Measurements from ENCODE around the gene TBC1D3K. TPM values are rescaled to one million over a fixed set of nuclear protein-coding genes. Genes with fewer than 3 reads are reported as not detected.
"Not testable (repeated sequence)": the region's sequence is repeated elsewhere in the genome, so short reads cannot be mapped to it uniquely, and the experiment has no call there.

TBC1D3K gene
- total RNA-seq: not detected in 2 replicates

DNA sequence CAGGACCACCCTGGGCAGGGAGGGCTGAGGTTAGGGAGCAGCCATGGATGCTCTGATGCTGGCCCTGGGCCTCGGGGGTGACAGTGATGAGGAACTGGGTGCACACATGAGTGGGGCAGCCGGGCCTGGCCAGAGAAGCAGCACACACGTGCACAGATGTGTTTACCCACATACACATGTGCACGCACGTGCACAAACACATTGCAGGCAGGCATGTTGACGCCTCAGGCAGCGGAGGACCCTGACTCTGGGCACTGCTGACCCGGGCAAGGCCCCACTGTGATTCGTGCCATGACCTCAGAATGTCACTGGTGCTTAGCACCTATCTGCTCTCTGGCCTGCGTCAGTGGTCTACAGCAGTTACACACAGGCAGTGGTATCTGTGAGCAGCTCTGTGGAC lies at the start of gene TBC1D3K:
Gene TBC1D3K, plus strand, starts transcription at position 301 of the 400 bp plus-strand sequence. CDS start 1,585 bp downstream, outside the sequence.
- intact Hi-C loops (cut with micrococcal nuclease): not testable (repeated sequence)

DNA sequence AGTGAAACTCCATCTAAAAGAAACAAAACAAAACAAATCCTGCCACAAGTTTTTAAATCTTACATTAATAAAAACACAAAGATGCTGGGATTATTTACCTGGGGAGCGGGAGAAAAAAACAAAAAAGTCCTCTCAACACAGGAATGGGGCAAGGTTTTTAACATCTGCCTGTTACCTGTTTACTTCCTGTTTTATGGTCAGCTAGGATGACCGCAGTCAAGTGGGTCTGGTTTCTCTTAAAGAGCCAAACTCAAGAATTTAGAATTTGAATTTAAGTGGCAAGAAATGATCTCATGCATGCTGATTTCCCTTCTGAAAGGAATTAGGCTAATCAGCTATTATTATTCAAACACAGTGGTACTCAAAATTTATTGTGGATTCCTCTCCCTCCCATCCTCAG lies 39.7 kb upstream of the TBC1D3K start:
- intact Hi-C loops (cut with micrococcal nuclease): no loop called here

DNA sequence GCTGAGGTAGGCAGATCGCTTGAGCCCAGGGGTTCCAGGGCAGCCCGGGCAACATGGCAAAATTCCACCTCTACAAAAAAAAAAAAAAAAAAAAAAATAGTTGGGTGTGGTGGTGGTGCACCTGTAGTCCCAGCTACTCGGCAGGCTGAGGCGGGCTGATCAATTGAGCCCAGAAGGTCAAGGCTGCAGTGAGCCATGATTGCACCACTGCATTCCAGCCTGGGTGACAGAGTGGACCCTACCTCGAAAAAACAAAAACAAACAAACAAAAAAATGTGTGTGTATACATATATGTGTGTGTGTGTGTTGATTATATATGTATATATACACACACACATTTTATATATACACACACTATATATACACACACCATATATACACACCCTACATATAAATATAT lies 39.1 kb upstream of the TBC1D3K start:
- intact Hi-C loops (cut with micrococcal nuclease): no loop called here

DNA sequence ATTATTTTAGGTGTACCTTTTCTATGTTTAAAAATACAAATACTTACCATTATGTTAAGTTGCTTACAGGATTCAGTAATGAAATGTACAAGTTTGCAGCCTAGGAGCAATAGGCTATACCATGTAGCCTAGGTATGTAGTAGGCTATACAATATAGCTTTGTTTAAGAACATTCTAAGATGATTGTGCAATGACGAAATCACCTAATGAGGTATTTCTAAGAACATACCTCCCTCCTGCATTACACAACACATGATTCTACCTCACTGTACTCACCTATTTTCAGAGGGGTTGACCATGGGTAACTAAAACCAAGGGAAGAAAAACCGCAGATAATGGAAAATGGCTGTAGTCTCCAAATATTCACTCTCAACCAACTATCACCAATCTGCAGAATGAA lies 35.3 kb upstream of the TBC1D3K start:
- intact Hi-C loops (cut with micrococcal nuclease): no loop called here

DNA sequence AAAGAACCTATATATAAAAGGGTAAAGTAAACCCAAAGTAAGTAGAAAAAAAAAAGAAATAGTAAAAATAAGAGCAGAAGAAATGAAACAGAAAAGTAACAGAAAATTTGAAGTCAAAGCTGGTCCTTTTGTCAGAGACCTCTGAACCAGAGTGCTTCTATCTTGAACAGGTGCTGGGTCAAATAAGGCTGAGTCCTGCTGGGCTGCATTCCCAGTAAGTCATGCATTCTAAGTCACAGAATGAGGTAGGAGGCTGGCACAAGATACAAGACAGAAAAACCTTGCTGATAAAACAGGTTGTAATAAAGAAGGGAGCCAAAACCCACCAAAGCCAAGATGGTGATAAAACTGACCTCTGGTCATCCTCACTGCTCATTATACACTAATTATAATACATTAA lies 27.3 kb upstream of the TBC1D3K start:
- intact Hi-C loops (cut with micrococcal nuclease): not testable (repeated sequence)

Other genes starting within 250 kb of the TBC1D3K start
- gene HNF1B, start 179.4 kb upstream of the TBC1D3K start, total RNA-seq: 1.6 and 1.8 TPM in 2 replicates
- gene TBC1D3L, start 64.6 kb downstream of the TBC1D3K start, total RNA-seq: 19.9 and 22.2 TPM in 2 replicates
- gene TBC1D3D, start 79.6 kb downstream of the TBC1D3K start, total RNA-seq: 0.80 and 1.8 TPM in 2 replicates
- gene TBC1D3C, start 144.2 kb downstream of the TBC1D3K start, total RNA-seq: 0.15 TPM in 1 of 2 replicates, not detected in the other
- gene TBC1D3E, start 203.5 kb downstream of the TBC1D3K start, total RNA-seq: not detected in 2 replicates